Testis (tissue), 3 donors: ENCODE measurements around the gene BPIFB2. TPM values are rescaled to one million over a fixed set of nuclear protein-coding genes. Genes with fewer than 3 reads are reported as not detected.

Experiments used
- DNase-seq: peaks from one replicate; pipeline ENCODE4 v3.0.0-alpha.2; 2019
- H3K27ac ChIP-seq, 2 donors: fragments of 200-600 bp; sonication (generic); one replicate each; pipeline ENCODE4 v1.5.1; 2019
- H3K27me3 ChIP-seq: fragments of 200-600 bp; sonication (generic); one replicate; pipeline ENCODE4 v1.5.1; 2019
- H3K36me3 ChIP-seq: fragments of 200-600 bp; sonication (generic); one replicate; pipeline ENCODE4 v1.5.1; 2017; ENCODE audit warnings: low read depth; ENCODE audit errors: missing control alignments
- H3K4me1 ChIP-seq: fragments of 200-600 bp; sonication (generic); one replicate; pipeline ENCODE4 v1.5.1; 2019
- H3K4me3 ChIP-seq, 2 donors: fragments of 200-600 bp; sonication (generic); one replicate each; pipeline ENCODE4 v1.5.1; 2017 to 2019
- H3K9me3 ChIP-seq: fragments of 200-600 bp; sonication (generic); one replicate; pipeline ENCODE4 v1.5.1; 2017
- POLR2A ChIP-seq: fragments of 450-650 bp; IDR thresholded peaks from one replicate; pipeline ENCODE4 v1.6.1; 2017; ENCODE audit warnings: antibody characterized with exemption, mild to moderate bottlenecking, moderate library complexity
- WGBS, 2 donors: methylation state at CpG; one replicate each; pipeline ENCODE4 v1.1.5; 2018; 5-methylcytosine and 5-hydroxymethylcytosine counted together
- intact Hi-C: fragments of 100-400 bp; cut with DNase I; formaldehyde crosslinking; loops from one replicate; pipeline ENCODE4 v1.15.1; 2023; ENCODE audit warnings: low total_unique reads
- polyA plus RNA-seq: library from polyadenylated mRNA; stranded (reverse); fragments of 350-450 nt; fragmentation: Illumina TruSeq; extraction: RNeasy Lipid Tissue Mini Kit (QIAGEN cat#74804); gene quantifications from one replicate; pipeline ENCODE4 v1.2.3, GENCODE V29; 2014; ENCODE audit warnings: low read depth, low replicate concordance; ENCODE audit not compliant: insufficient read depth
- total RNA-seq, 2 donors: library from RNA; depleted of rRNA; stranded (reverse); fragments of >200 nt; gene quantifications; one replicate each; pipeline ENCODE4 v1.2.3, GENCODE V29; 2016
- TF ChIP-seq, protein P1 (sequence below), 3 experiments: fragments of 450-650 bp in 2 of 3; fragments of 200-600 bp in 1 of 3; sonication (generic) in 1 of 3; IDR thresholded peaks; one replicate each; pipeline ENCODE4 v1.5.1; 2016 to 2019; ENCODE audit warnings: antibody characterized with exemption in 3 of 3, mild to moderate bottlenecking in 2 of 3, moderate library complexity in 1 of 3

The BPIFB2 gene
- total and polyA plus RNA-seq, 3 donors from 2014 or later, result 0.56 to 1.6 (median 1.4) TPM

DNA sequence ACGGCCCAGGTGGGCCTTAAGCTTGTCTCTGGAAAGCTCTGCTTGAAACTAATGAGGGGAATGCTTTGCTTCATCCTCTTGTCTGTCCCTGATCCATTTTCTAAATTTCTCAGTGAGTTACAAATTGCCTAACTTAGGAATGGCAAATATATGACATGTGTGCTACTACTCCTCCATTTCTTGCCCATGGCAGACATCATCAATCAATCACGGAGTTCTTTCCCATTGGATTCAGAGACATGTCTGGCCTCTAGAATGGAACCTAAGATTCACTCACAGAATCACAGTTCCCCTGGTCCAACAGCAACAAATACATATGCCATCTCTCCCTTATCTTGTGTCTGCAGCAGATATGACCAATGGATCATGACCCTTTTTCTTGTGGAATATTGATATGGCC lies 65.3 kb downstream of the BPIFB2 start:
- intact Hi-C loops, result no loop called here
- TF ChIP-seq, protein P1, sequence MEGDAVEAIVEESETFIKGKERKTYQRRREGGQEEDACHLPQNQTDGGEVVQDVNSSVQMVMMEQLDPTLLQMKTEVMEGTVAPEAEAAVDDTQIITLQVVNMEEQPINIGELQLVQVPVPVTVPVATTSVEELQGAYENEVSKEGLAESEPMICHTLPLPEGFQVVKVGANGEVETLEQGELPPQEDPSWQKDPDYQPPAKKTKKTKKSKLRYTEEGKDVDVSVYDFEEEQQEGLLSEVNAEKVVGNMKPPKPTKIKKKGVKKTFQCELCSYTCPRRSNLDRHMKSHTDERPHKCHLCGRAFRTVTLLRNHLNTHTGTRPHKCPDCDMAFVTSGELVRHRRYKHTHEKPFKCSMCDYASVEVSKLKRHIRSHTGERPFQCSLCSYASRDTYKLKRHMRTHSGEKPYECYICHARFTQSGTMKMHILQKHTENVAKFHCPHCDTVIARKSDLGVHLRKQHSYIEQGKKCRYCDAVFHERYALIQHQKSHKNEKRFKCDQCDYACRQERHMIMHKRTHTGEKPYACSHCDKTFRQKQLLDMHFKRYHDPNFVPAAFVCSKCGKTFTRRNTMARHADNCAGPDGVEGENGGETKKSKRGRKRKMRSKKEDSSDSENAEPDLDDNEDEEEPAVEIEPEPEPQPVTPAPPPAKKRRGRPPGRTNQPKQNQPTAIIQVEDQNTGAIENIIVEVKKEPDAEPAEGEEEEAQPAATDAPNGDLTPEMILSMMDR (IDR thresholded peaks at IDR 0.05), result no peak
- TF ChIP-seq POLR2A, result no peak
- Histone ChIP-seq H3K9me3 (no peaks in the 10 kb centered on the region), H3K27me3 (no peaks in the 10 kb centered on the region), H3K36me3 (no peaks in the 10 kb centered on the region), H3K27ac (no peak overlapping the region), H3K4me1 (no peaks in the 10 kb centered on the region), H3K4me3 (no peak overlapping the region)
- DNase-seq, result no peak
- 90 to 95% methylated on average over 2 of the region's 2 CpGs for WGBS, 2 donors

Other genes with a start within 250 kb of the BPIFB2 start
- 10 to 100 TPM; 20.6 to 22.0 TPM for gene DNMT3B, start 245.3 kb upstream of the BPIFB2 start, total RNA-seq
- 8.1 TPM for gene DNMT3B, start 245.3 kb upstream of the BPIFB2 start, polyA plus RNA-seq
- gene MAPRE1, start 187.8 kb upstream of the BPIFB2 start, total RNA-seq, result 100 to 1,000 TPM; 127 to 134 TPM
- gene MAPRE1, start 187.8 kb upstream of the BPIFB2 start, polyA plus RNA-seq, result 114 TPM
- 1 to 10 TPM; 4.9 to 9.5 TPM for gene EFCAB8, start 148.8 kb upstream of the BPIFB2 start, total RNA-seq
- gene EFCAB8, start 148.8 kb upstream of the BPIFB2 start, polyA plus RNA-seq, result 6.3 TPM
- 10 to 100 TPM; 19.0 to 29.1 TPM for gene SUN5, start 3.3 kb upstream of the BPIFB2 start, total RNA-seq
- gene SUN5, start 3.3 kb upstream of the BPIFB2 start, polyA plus RNA-seq, result 59.7 TPM
- under 1 TPM in 1 of 2 donors, not detected in 1; 0.24 TPM for gene BPIFB6, start 23.9 kb downstream of the BPIFB2 start, total RNA-seq
- not detected for gene BPIFB6, start 23.9 kb downstream of the BPIFB2 start, polyA plus RNA-seq
- gene BPIFB3, start 46.2 kb downstream of the BPIFB2 start, total RNA-seq, result under 1 TPM; 0.47 to 0.74 TPM
- gene BPIFB3, start 46.2 kb downstream of the BPIFB2 start, polyA plus RNA-seq, result 0.87 TPM
- gene BPIFB4, start 71.9 kb downstream of the BPIFB2 start, total RNA-seq, result 1 to 10 TPM; 1.1 to 1.2 TPM
- gene BPIFB4, start 71.9 kb downstream of the BPIFB2 start, polyA plus RNA-seq, result 1.7 TPM
- gene BPIFA2, start 160.5 kb downstream of the BPIFB2 start, total RNA-seq, result 1 to 10 TPM in 1 of 2 donors, not detected in 1; 1.4 TPM
- 1.3 TPM for gene BPIFA2, start 160.5 kb downstream of the BPIFB2 start, polyA plus RNA-seq
- gene BPIFA3, start 209.6 kb downstream of the BPIFB2 start, total RNA-seq, result 100 to 1,000 TPM in 1 of 2 donors, 10 to 100 TPM in 1; 30.7 to 106 TPM
- 147 TPM for gene BPIFA3, start 209.6 kb downstream of the BPIFB2 start, polyA plus RNA-seq
- gene BPIFA1, start 228.3 kb downstream of the BPIFB2 start, total RNA-seq, result not detected
- 1.6 TPM for gene BPIFA1, start 228.3 kb downstream of the BPIFB2 start, polyA plus RNA-seq